ENCODE results near the gene RNMT.
A peak's percentile ranks its signal among the peaks of the same experiment; 100 is the strongest.
"Not testable (repeated sequence)": the region's sequence is repeated elsewhere in the genome, so short reads cannot be mapped to it uniquely, and the experiment has no call there.

RNMT gene

DNA sequence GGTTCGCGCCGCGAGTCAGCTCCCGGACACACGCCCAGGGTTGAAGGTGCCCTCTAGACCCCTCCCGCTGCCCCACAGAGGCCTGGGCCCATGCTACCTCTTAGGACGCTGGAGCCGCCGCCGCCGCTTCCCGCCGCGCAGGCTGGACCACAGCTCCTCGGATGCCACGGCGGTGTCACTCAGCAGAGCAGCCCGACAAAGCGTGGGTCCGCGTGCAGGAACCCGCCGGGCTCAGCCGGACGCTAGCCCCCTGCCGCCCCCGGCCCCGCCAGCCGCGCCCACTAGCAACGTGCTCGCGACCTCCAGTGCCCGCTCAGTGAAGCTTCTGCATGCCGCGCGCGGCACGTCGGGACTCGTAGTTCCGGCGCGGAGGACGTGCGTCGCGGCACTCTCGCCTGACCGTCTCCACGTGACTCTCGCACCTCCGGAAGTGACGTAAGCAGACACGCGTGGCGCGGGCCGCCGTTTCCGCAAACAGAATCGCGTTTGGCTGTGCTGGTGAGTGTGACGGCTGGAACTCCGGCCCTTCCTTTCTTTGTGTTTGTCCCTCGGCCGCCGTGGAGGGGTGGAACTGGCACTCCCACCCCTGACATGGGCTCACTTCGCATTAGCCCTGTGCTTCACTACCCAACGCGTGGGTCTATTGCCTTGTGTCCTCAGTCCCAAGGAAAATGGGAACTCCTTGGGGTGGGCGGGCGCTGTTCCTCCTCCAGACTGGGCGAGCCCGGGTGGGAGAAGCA, at the start of gene RNMT, which contains the start of gene FAM210A:
RNMT (plus strand) TSS at position 442 of the 740 bp plus-strand sequence. CDS start 4,845 bp downstream, outside the sequence.
FAM210A (minus strand) TSS at position 327 of the 740 bp plus-strand sequence. CDS start 44,481 bp downstream, outside the sequence.
- peak; percentile 79 to 92 for DNase-seq (ENCODE audit: extremely low read depth in 1 of 2, low read depth in 1 of 2)

DNA sequence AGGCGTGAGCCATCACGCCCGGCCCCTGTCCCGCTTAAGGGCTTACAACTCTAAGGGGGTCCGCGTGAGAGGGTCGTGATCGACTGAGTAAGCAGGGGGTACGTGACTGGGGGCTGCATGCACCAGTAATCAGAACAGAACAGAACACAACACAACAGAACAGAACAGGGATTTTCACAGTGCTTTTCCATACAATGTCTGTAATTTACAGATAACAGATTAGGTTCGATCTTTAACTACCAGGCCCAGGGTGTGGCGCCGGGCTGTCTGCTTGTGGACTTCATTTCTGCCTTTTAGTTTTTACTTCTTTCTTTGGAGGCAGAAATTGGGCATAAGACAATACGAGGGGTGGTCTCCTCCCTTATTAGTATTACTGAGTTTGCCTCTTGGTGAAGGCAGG, 49.1 kb upstream of the RNMT start:
- not testable (repeated sequence) for DNase-seq (ENCODE audit: extremely low read depth in 1 of 2, low read depth in 1 of 2)

DNA sequence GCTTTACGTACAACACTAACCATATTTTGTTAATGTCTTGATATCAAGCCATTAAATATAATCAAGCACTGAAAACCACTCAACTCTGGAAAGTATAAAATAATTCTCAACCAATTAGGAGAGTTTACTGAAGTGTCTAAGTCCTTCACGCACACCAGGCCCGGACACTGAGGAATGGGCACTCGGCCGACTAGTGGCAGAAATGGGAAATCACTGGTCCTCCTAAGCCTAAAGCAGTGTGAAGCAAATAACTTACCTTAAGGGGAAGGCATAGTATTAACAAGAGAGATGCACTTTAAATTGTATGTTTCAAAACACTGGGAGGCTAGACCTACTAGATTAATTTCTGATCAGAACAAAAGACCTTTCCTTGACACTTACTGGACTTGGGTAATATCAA, 45.9 kb upstream of the RNMT start:
- DNase-seq (ENCODE audit: extremely low read depth in 1 of 2, low read depth in 1 of 2) = no peak

DNA sequence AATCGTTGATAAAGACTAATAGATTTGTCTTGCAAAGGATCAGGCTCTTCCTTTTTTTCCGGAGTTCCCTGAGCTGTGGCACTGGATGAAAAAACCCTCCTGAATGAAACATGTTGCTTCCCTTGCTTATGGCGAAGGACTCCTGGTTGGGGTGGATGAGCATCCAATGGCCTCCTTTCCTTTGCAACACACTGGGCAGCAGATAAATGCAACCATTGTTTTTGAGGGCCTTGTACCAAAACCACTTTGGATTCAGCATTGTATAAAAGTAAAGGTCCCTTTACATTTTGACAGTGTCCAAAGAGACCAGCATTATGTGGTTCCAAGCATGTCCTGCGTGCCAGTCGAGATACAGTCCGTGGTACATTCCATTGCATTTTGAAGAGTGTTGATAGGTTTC, 44.8 kb upstream of the RNMT start:
- no peak for DNase-seq (ENCODE audit: extremely low read depth in 1 of 2, low read depth in 1 of 2)

DNA sequence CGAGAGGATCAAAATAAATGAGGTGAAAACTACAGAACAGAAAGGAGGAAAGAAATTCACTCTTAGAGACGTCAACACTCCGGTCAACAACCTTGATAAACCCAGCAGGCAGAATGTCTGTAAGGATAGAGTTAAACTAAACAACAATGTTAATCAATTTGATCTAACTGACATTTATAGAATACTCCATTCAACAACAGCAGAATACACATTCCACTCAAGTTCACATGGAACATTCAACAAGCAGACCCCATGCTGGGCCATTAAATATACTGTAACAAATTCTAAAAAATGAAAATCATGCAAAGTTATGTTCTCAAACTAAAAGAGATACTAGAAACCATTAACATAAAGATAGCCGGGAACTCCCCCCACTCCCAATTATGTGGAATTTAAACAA, 41.9 kb upstream of the RNMT start:
- no peak for DNase-seq (ENCODE audit: extremely low read depth in 1 of 2, low read depth in 1 of 2)

DNA sequence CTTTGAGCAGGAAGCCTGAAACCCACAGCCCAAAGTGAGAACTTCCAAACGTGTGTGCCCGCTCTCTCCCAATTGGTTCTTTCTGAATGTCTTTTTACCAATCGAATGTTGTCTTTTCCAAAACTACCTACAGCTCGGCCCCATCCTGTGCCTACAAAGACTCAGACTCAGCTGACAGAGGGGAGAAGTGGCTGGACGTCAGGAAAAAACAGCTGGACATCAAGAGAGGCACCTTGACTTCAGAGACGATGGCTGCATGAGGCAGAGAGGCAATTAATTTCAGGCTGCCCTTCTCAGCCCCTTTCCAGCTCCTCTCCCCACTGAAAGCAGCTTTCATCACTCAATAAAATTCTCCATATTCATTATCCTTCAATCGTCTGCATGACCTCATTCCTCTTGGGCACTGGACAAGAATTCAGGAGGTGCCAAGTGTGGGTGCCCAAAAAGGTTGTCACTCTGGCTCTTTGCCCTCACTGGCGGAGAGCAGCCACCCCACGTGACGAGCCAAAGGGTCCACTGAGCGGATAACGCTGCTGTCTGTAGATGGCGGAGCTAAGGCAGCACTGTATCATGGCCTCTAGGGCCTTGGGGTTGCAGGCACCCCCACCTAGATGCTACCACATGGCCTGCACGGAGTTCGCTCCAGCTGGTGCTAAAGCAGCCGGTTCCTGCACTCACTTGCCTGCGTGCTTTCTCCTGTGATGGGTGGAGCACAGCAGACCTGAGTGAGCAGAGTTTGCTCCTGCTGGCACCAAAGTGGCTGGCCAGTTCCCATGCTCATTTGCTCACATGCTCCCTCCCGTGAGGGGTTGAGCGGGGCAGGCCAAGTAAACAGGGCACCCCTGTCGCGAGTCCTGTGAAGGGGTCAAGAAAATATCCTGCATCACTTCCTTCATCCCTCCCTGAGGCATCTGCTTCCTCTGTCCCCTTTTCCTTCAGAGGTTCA, 38.0 kb upstream of the RNMT start:
- DNase-seq (ENCODE audit: extremely low read depth in 1 of 2, low read depth in 1 of 2) = no peak

DNA sequence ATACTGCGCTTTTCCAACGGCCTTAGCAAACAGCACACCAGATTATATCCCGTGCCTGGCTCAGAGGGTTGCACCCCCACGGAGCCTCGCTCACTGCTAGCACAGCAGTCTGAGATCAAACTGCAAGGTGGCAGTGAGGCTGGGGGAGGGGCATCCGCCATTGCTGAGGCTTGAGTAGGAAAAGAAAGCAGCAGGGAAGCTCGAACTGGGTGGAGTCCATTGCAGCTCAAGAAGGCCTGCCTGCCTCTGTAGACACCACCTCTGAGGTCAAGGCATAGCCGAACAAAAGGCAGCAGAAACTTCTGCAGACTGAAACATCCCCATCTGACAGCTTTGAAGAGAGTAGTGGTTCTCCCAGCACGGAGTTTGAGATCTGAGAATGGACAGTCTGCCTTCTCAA, 36.4 kb upstream of the RNMT start:
- not testable (repeated sequence) for DNase-seq (ENCODE audit: extremely low read depth in 1 of 2, low read depth in 1 of 2)

DNA sequence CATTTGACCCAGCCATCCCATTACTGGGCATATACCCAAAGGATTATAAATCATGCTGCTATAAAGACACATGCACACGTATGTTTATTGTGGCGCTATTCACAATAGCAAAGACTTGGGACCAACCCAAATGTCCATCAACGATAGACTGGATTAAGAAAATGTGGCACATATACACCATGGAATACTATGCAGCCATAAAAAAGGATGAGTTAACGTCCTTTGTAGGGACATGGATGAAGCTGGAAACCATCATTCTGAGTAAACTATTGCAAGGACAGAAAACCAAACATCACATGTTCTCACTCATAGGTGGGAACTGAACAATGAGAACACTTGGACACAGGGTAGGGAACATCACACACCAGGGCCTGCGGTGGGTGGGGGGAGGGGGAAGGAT, 31.1 kb upstream of the RNMT start:
- not testable (repeated sequence) for DNase-seq (ENCODE audit: extremely low read depth in 1 of 2, low read depth in 1 of 2)

DNA sequence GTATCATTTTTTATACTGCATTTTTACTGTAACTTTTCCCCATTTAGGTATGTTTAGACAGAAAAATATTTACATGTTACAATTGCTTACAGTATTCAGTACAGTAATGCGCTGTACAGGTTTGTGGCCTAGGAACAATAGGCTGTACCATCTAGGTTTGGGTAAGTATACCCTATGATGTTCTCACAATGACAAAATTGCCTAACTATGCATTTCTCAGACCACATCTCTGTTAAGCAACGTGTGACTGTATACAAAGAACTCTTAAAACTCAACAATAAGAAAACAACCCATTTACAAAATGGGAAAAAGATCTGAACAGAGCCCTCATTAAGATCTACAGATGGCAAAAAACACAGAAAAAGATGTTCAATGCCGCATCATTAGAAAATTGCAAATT, 29.5 kb upstream of the RNMT start:
- DNase-seq (ENCODE audit: extremely low read depth in 1 of 2, low read depth in 1 of 2) = no peak

DNA sequence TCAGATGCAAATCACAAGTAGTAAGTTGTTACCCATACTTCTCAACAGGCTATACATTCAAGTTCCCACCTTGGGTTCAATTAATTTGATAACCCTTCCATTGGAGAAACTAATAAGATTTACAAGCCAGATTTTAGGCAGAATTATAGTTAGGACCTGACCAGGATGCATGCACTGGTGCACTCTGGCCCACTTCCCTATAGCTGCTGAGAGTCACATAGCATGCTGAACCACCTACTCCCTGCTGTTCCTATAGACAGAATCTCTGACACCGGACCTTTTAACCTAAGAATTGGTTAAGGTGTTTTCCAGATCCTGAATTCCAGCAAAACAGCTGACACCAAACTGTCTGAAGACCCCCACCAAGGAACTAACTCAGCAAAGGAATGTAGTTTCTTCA, 26.3 kb upstream of the RNMT start:
- no peak for DNase-seq (ENCODE audit: extremely low read depth in 1 of 2, low read depth in 1 of 2)

DNA sequence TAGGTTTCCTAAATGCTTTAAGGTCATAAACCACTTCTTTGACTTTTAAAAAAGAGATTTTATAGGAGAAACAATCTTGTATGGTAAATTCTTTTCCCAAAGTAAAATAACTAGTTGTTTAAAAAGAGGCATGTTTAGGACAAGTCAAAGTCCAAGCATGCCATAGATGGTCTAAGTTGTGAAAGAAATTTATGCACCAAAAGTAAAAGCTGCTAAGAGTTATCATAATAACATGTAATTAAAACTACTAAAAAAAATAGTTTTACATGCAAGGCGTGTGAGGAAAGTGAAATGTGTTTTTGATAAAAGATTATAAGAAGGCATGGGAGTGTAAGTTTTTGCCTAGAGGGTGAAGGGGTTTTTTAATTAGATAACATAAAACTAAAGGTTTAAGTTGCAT, 22.6 kb upstream of the RNMT start:
- DNase-seq (ENCODE audit: extremely low read depth in 1 of 2, low read depth in 1 of 2) = no peak

DNA sequence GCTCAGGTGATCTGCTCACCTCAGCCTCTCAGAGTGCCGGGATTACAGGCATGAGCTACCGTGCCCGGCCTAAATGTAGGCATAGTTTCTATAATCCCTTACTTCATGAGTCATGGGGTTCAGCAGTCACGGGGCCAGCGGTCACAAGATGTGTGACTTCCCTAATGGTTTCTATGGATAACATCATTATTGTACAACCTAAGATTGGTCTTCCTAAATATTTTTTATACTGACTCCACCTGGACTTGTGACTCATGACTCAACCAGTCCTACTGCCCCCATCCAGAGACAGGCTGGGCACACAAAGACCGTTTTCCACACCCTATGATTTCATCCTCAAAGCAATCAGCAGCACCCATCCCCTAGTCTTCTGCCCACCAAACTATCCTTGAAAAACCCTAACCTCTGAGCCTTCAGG, 16.1 kb upstream of the RNMT start:
- DNase-seq (ENCODE audit: extremely low read depth in 1 of 2, low read depth in 1 of 2) = no peak

DNA sequence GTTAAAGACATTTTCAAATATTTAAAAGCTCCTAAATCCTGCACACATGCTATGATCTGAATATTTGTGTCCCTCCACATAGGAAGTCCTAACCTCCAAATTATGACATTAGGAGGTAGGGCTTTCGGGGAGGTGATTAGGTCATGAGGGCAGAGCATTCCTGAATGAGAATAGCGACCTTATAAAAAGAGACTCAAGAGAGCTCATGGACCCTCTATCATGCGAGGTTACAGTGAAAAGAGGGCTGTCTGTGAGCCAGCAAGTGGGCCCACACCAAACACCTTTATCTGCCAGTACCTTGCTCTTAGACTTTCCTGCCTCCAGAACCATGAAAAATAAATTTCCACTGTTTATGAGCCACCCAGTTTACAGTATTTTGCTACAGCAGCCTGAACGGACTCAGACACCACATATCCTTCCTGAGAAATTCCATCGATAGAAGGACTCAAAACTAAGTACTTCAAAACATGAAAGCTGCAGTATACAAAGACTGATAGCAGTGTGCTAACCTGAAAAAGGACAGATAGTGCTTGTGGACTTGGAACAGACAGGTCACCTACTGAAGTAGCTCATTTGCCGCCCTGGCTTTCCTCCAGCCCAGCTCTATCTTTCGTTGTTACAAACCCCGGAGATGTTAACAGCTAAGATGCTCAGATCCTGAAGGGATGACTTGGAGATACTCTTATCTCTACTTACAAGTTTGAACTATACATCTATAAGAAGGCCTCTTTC, 13.9 kb upstream of the RNMT start:
- DNase-seq (ENCODE audit: extremely low read depth in 1 of 2, low read depth in 1 of 2) = no peak

DNA sequence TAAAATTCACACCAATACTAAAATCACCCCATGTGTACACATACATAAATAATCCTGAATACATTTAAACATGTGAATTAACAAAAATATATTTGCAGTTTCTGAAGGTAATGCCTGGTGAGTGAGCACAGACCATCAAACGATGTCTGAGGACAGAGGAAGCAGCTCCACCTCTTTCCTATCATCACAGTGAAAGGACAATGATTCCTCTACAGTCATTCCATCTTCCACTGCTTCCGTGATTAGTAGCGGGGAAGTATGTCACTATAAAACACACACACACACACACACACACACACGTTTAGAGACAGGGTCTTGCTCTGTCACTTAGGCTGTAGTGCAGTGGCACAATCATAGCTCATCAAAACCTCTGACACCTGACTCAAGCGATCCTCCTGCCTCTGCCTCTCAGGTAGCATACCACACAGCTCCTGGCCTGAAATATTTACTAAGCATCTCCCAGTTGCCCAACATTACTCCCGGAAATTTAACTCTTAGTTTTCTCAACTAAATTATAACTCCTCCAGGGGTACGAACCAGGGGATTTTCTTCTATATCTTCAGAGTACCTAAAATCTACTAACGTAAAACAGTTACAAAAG, 12.9 kb upstream of the RNMT start:
- no peak for DNase-seq (ENCODE audit: extremely low read depth in 1 of 2, low read depth in 1 of 2)

DNA sequence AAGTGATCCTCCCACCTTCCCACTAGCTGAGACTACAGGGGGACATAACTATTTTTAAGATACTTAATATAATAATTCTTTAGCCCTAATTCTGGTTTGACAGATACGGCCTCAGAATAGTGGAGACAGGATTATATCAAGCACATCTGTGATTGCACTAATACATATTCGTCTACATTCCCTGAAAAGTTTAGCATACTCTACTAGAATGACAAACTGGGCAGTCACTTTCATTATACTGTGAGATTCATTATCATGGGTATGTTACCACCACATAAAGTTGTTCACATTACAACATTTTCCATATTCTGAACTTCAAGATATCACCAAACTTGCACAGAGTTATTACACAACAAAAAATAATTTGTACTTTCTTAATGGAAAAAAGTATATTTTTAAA, 11.1 kb upstream of the RNMT start:
- no peak for DNase-seq (ENCODE audit: extremely low read depth in 1 of 2, low read depth in 1 of 2)

DNA sequence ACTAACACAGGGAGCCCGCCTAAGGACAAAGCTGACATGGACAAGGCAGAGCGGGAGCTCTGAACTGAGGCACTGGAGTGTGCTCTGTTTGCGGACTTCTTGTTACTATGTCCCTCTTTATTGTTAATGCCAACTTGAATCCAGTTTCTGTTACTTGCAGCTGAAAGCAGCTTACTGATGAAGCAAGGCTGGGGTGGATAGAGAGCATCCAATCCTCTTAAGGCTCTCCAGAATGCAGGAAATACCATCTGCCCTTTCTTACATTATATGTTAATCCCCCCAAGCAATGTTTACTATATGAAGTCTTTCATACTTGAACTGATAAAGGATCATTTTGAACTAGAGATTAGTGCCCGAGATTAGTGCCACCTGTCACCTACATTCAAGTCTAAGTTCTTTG, 9.6 kb upstream of the RNMT start:
- DNase-seq (ENCODE audit: extremely low read depth in 1 of 2, low read depth in 1 of 2) = no peak

DNA sequence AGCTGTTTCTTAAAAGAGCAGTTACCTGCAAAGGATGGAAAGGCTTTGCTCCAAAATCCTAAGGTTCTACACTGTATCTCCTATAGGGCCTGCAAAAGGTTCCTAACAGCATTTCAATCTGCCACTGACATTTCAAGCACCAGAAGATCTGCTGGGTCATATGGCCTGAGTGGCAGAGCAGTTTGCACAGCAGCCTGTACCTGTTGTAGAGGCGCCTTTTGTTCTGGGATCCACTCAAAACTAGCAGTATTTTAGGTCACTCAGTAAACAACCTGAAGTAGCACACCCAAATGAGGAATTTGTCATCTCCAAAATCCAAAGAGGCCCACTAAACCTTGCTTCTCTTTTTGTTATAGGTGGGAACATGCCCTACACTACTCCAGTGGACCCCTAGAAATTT, 6.3 kb upstream of the RNMT start:
- no peak for DNase-seq (ENCODE audit: extremely low read depth in 1 of 2, low read depth in 1 of 2)

DNA sequence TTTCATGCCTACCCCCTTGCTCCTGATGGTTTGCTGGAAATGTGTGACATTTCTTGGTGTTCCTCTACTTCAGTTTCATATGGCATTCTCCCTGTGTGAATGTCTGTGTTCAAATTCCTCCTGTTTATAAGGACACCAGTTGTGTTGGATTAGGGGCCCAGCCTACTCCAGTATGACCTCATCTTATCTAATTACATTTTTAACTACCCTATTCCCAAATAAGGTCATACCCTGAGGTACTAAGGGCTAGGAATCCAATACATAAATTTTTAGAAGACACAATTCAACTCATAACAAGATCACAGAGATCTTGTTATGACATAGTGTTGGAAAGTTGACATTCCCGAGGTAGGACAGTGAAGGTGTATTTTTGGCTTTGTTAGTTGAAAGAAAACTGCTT, 5.6 kb upstream of the RNMT start:
- DNase-seq (ENCODE audit: extremely low read depth in 1 of 2, low read depth in 1 of 2) = no peak

DNA sequence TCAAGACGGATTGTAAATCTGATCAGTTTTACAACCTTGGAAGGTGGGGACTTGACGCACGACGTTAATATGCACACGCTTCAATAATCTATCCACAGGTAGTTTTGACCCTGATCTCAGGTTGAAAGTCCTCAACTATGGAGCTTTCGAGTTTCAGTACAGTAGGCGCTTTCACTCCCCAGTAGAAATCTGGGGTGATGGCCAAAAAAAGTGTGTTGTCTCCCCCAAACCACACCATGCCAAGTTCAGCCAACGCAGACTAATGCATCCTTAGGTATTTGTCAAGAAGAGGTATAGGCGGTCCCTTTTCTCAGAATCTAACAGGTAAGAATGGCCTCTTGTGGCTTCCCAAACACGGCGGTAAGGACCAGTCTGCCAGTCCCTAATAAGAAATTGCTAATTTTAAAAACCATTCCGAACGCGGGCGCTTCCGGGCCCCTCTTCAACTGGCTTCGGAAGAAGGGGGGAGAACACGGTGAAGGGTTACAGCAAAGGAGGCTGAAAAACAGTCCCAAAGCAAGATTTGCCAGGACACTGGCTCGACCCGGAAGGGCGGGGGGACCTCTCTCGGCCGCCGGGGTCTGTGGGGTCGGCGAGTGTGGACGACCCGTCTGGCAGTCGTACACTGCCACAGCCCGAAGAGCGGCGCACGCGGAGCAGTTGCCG, 774 bp upstream of the RNMT start:
- no peak for DNase-seq (ENCODE audit: extremely low read depth in 1 of 2, low read depth in 1 of 2)

DNA sequence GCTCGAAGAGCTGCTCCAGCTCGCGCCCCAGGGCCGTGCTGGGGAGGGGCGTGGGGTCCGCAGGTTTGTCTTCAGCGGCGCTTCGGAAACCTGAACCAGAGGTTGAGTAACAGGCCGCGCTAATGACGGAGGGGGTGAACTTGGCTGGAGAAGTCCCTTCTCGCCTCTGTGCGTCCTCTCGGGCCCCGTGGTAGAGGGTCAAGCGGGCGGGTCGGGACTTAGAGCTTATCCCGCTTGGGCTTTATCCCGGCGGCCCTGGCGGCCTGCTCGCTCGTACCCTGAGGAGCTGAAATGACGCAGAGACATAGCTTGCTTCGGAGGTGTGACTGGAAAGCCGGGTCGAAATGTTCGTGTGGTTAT, 479 bp downstream of the RNMT start:
- peak in 1 of 2 donors; percentile 2 for DNase-seq (ENCODE audit: extremely low read depth in 1 of 2, low read depth in 1 of 2)
